NB4 (cell line): ENCODE measurements around the gene PRPH.

Experiments used
- MAX ChIP-seq: IDR thresholded peaks from 2 replicates; pipeline ENCODE4 v1.6.1; 2011; ENCODE audit warnings: low read depth, low read length
- TF ChIP-seq, protein P1 (sequence below): IDR thresholded peaks from one replicate; pipeline ENCODE4 v1.5.1; 2012; ENCODE audit warnings: low read depth, low read length

DNA sequence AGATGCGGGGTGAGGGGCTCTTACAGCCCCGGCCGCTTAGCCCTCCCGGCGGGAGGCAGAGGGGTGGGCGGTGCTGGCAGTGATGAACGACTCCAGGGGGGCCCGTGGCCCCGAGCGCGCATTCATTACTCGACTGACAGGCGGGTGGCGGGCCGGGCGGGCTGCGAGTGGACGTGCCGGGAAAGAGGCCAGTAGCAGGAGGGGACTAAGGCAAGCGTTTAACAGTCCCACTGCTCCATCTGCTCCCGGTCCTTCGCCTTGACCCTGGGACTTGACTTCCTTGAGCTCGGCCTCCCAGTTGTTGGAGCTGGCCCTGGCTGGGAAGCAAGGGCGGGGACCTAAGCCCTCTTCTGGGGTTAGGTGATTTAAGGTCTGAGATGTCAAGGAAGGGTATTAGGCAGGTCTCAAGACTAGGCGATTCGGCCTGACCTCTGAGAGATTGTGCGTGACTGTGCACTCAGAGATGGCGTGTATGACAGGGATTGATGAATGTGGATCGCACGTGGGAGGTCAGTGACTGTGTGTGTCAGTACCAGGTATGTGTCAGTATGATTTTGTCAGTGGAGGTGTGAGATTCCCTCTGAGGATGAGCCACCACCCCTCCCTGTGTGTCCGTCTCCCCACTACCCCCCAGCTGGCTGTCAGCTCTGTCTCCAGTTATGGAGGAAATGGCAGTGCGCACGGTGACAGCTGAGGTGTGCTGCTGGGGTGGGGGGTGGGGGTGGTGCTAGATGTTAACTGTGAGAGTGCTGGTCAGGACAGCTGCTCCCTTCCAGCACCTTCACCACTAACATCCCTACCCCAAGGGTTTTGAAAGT, 48.2 kb downstream of the PRPH start:
- TF ChIP-seq, protein P1, sequence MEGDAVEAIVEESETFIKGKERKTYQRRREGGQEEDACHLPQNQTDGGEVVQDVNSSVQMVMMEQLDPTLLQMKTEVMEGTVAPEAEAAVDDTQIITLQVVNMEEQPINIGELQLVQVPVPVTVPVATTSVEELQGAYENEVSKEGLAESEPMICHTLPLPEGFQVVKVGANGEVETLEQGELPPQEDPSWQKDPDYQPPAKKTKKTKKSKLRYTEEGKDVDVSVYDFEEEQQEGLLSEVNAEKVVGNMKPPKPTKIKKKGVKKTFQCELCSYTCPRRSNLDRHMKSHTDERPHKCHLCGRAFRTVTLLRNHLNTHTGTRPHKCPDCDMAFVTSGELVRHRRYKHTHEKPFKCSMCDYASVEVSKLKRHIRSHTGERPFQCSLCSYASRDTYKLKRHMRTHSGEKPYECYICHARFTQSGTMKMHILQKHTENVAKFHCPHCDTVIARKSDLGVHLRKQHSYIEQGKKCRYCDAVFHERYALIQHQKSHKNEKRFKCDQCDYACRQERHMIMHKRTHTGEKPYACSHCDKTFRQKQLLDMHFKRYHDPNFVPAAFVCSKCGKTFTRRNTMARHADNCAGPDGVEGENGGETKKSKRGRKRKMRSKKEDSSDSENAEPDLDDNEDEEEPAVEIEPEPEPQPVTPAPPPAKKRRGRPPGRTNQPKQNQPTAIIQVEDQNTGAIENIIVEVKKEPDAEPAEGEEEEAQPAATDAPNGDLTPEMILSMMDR: no peak
- no peak for TF ChIP-seq MAX
